Motor neuron (in vitro differentiated cells): ENCODE results near the gene REX1BD. TPM values are rescaled to one million over a fixed set of nuclear protein-coding genes. Genes with fewer than 3 reads are reported as not detected.

Experiments
- ATAC-seq, 8 experiments: fragments of 200-7000 bp; cut with Tn5 transposase; replicated peaks in 6 of 8; 2 replicates each; pipeline ENCODE4 v1.8.0; 2021; ENCODE audit warnings: mild to moderate bottlenecking in 8 of 8, moderate library complexity in 8 of 8
- H3K27ac ChIP-seq, 2 donors: fragments of 250-450 bp; sonication (Bioruptor Pico); 2 replicates each; pipeline ENCODE4 v1.9.0; 2021; ENCODE audit warnings: antibody characterized with exemption in 2 of 2, mild to moderate bottlenecking in 2 of 2, moderate library complexity in 1 of 2
- H3K4me1 ChIP-seq, 2 donors: fragments of 250-450 bp; sonication (Bioruptor Pico); replicated peaks in 1 of 2; 2 replicates each; pipeline ENCODE4 v1.6.1; 2021; ENCODE audit warnings: antibody characterized with exemption in 2 of 2, mild to moderate bottlenecking in 2 of 2, moderate library complexity in 1 of 2
- H3K4me3 ChIP-seq, 5 donors: fragments of 250-450 bp; sonication (Bioruptor Pico); 2 replicates each; pipeline ENCODE4 v1.9.0; 2021; ENCODE audit warnings: antibody characterized with exemption in 5 of 5, mild to moderate bottlenecking in 5 of 5, moderate library complexity in 4 of 5
- WGBS, 10 experiments: fragments of 450-650 bp; shearing (Covaris generic); methylation state at CpG; one replicate each; pipeline ENCODE4 v1.0.0; 2022; 5-methylcytosine and 5-hydroxymethylcytosine counted together
- in situ Hi-C, 9 experiments: fragments of 400-800 bp; cut with MboI; loops; one replicate each; pipeline ENCODE4 v1.15.0; 2021; ENCODE audit warnings: low sequenced_read_pairs in 9 of 9, low pct_unique_long_range_greater_than_20kb in 2 of 9; ENCODE audit not compliant: unreplicated experiment in 9 of 9
- total RNA-seq, 8 experiments: library from RNA; unstranded; fragments of 300-600 nt; gene quantifications; 2 replicates each; pipeline versions ENCODE4 v1.2.3 to v1.2.4, GENCODE V29; 2022

The REX1BD gene
- total RNA-seq, 8 experiments from 2014 or later: 39.5 to 76.6 (median 53.9) TPM

DNA sequence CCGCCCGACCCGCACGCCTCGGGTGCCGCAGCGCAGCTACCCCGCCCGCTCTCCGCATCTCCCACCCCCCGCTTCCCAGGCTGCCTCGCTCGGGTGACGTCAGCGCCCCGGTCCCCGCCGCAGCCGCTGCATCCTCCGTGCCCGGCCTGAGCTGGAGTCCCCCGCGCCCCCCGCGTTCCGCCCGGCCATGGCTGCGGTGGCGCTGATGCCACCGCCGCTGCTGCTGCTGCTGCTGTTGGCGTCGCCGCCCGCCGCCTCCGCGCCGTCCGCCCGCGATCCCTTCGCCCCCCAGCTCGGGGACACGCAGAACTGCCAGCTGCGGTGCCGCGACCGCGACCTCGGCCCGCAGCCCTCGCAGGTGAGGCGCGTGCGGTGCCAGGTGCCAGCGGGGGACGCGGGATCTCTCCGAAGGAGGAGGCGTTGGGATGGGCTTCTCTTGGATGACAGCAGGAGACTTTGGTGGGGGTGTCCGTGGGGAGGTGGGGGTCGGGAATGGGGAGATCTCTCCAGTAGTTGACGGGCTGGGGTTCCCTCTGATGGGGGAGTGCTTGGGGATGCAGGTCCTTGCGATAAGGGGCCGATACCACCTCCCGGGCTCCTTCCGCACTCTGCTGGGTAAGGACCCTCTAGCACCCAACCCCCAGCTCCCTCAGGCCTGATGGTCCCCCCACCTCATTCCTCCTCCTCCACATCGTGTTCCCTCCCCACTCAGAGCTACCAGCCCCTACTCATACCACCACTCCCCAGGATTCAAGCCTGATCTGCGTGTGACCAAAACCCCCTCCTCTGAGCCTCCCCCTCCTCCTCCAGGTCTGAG, 24.4 kb downstream of the REX1BD start, which contains the start of gene TMEM59L:
Gene TMEM59L, plus strand, starts transcription at position 99 of the 817 bp plus-strand sequence. Its CDS starts 89 bp downstream, at position 188.
- ATAC-seq: peak; percentile 17 to 83 (median 72)
- in situ Hi-C loops: no loop called here
- WGBS, 10 experiments: no CpG with 5 or more reads among the region's 70 CpGs
- Histone ChIP-seq H3K27ac (peak within 1 kb of the TSS; percentile 46 to 71), H3K4me3 (peak within 1 kb of the TSS; percentile 53 to 97 (median 73)), H3K4me1 (peaks cover 22 to 23% of the 10 kb centered on the region in 2 donors)

DNA sequence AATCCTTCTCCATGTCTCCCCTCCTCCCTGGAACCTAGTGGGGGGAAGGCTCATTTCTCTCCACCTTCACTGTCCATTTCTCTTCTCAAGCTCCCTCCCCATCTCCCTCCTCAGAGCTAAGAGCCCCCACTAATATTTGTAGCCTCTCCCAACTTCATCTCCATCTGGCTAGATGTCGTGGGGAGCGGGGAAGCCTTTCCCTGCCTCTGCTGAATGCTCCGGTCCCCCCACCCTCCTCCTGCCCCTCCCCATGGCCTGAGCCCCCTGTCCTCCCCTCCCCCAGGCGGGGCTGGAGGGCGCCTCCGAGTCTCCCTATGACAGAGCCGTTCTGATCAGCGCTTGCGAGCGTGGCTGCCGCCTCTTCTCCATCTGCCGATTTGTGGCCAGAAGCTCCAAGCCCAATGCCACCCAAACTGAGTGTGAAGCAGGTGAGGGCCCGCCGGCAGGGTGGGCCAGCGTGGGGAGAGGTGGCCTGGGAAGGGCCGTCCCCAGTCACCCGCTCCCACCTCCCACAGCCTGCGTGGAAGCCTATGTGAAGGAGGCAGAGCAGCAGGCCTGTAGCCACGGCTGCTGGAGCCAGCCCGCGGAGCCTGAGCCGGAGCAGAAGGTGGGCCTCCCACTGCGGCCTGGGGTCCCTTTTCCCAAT, 25.1 kb downstream of the REX1BD start:
- 0 to 60% (median 20%) methylated on average over 1 to 3 of the region's 23 CpGs; no CpG with 5 or more reads in 7 of the 10 experiments for WGBS, 10 experiments
- in situ Hi-C loops: no loop called here
- H3K27ac ChIP-seq: peak overlapping the region; percentile 46 to 71
- H3K4me1 ChIP-seq: peaks cover 22 to 23% of the 10 kb centered on the region in 2 donors
- H3K4me3 ChIP-seq: peak overlapping the region; percentile 53 to 97 (median 73)
- ATAC-seq: peak in 5 of 8 experiments; percentile 37 to 49 (median 42)

DNA sequence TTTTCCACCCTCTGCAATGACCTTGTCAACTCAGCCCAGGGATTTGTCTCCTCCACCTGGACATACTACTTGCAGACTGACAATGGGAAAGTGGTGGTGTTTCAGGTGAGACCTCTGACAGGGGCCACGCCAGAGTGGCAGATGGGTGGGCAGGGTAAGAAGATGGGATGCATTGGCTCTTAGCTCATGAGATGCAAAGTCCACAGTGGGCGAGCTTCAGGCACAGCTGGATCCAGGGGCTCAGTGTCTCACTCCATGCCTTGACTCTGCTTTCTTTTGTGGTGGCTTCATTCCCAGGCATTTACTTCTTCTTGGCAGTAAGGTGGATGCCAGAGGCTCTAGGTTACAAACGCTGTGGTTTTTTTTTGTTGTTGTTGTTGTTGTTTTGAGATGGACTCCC, 27.4 kb downstream of the REX1BD start:
- WGBS, 10 experiments: 17 to 80% (median 66%) methylated on average over 1 of the region's 3 CpGs; no CpG with 5 or more reads in 6 of the 10 experiments
- in situ Hi-C loops: no loop called here

DNA sequence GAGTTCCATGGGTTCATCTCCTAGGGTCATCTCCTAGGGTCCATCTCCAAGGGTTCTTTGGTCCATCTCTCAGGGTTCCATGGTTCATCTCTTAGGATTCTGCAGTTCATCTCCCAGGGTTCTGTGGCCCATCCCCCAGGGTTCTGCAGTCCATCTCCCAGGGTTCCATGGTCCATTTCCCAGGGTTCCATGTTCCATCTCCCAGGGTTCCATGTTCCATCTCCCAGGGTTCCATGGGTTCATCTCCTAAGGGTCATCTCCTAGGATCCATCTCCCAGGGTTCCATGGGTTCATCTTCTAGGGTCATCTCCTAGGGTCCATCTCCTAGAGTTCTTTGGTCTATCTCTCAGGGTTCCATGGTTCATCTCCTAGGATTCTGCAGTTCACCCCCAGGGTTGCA, 29.0 kb downstream of the REX1BD start:
- no peak overlapping the region for H3K27ac ChIP-seq
- H3K4me3 ChIP-seq: no peak overlapping the region
- ATAC-seq: no peak
- in situ Hi-C loops: no loop called here
- peaks cover 6 to 7% of the 10 kb centered on the region in 2 donors for H3K4me1 ChIP-seq

More for the DNA sequence above, 27.4 kb downstream of the REX1BD start:
- H3K4me3 ChIP-seq: no peak overlapping the region
- no peak overlapping the region for H3K27ac ChIP-seq
- ATAC-seq: no peak
- peaks cover 13 to 17% of the 10 kb centered on the region in 2 donors for H3K4me1 ChIP-seq

DNA sequence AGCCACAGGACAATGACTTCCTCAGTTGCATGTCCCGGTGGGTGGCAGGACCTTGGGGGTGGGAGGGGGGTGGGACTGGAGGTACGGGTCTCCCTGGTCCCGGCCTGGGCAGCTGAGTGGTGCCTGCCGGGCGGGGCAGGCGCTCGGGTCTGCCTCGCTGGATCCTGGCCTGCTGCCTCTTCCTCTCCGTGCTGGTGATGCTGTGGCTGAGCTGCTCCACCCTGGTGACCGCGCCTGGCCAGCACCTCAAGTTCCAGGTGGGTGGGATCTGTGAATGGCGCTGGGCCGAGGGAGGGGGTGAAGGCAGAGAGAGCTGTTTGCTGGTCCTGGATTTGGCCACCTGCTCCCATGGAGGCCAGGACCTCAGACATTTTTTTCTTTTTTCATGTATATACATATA, 29.6 kb downstream of the REX1BD start:
- peaks cover 6 to 7% of the 10 kb centered on the region in 2 donors for H3K4me1 ChIP-seq
- in situ Hi-C loops: no loop called here
- no peak overlapping the region for H3K27ac ChIP-seq
- ATAC-seq: no peak
- WGBS, 10 experiments: no CpG with 5 or more reads among the region's 13 CpGs
- no peak overlapping the region for H3K4me3 ChIP-seq

DNA sequence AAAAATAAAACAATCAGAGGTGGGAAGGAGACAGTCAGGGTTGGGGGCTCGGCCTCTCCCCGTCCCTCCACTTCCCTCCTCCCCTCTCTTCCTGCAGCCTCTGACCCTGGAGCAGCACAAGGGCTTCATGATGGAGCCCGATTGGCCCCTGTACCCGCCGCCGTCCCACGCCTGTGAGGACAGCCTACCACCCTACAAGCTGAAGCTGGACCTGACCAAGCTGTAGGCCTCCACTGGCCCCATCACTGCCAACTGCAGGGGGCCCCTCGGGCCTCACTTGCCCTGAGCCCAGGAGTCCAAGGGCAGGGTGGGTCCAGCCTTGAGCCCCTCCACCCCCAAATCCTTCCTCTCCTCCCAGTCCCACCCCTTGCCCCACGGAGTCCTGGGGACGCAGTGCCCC, 31.7 kb downstream of the REX1BD start:
- H3K4me1 ChIP-seq: no peaks in the 10 kb centered on the region
- H3K27ac ChIP-seq: no peak overlapping the region
- H3K4me3 ChIP-seq: no peak overlapping the region
- in situ Hi-C loops: no loop called here
- WGBS, 10 experiments: 80% methylated on average over 1 of the region's 10 CpGs; no CpG with 5 or more reads in 9 of the 10 experiments
- ATAC-seq: no peak

DNA sequence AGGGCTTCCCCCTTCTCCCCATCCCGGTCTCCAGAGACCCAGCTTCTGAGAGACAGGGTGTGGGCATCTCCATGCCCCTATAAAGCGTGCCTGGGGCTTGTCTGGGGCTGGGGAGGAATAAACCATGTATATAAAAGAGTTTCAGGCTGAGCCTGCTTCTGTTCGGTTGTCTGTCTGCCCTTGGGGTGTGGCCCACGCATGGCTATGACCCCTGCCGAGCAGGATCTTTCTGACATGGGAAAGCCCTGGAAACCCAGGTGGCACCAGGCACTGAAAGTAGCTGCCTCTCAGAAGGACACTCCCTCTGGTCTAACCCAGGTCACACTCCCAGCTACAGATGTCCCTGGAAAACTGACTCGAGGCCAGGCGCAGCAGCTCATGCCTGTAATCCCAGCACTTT, 32.3 kb downstream of the REX1BD start:
- ATAC-seq: peak in 3 of 8 experiments; percentile 16 to 62 (median 25)
- Histone ChIP-seq H3K4me1 (no peaks in the 10 kb centered on the region), H3K27ac (no peak overlapping the region), H3K4me3 (no peak overlapping the region)
- 23 to 87% (median 50%) methylated on average over 1 to 4 of the region's 7 CpGs; no CpG with 5 or more reads in 5 of the 10 experiments for WGBS, 10 experiments
- in situ Hi-C loops: no loop called here

DNA sequence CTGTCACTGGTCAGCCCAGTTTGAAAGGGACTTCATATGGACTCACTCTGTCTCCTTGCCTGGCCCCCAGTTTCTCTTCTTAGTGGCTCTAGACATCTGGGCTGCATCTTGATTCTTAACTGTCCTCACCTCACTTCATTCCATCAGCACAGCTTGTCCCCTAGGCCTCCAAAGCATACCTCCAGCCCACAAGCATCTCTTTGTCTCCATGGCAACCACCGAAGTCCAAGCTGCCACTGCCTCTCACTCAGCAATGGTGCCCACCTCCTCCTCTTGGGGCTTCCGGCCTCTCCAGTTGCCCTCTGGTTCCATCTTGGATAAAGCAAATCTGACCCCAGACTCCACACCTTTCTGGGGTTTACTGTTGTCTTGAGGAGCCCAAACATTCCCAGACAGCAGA, 38.3 kb downstream of the REX1BD start:
- WGBS, 10 experiments: 38 to 60% (median 43%) methylated on average over 1 to 2 of the region's 2 CpGs; no CpG with 5 or more reads in 7 of the 10 experiments
- no peak overlapping the region for H3K4me3 ChIP-seq
- peaks cover 9% of the 10 kb centered on the region in 2 donors for H3K4me1 ChIP-seq
- H3K27ac ChIP-seq: no peak overlapping the region
- ATAC-seq: peak in 3 of 8 experiments; percentile 34 to 56 (median 37)
- in situ Hi-C loops: no loop called here

DNA sequence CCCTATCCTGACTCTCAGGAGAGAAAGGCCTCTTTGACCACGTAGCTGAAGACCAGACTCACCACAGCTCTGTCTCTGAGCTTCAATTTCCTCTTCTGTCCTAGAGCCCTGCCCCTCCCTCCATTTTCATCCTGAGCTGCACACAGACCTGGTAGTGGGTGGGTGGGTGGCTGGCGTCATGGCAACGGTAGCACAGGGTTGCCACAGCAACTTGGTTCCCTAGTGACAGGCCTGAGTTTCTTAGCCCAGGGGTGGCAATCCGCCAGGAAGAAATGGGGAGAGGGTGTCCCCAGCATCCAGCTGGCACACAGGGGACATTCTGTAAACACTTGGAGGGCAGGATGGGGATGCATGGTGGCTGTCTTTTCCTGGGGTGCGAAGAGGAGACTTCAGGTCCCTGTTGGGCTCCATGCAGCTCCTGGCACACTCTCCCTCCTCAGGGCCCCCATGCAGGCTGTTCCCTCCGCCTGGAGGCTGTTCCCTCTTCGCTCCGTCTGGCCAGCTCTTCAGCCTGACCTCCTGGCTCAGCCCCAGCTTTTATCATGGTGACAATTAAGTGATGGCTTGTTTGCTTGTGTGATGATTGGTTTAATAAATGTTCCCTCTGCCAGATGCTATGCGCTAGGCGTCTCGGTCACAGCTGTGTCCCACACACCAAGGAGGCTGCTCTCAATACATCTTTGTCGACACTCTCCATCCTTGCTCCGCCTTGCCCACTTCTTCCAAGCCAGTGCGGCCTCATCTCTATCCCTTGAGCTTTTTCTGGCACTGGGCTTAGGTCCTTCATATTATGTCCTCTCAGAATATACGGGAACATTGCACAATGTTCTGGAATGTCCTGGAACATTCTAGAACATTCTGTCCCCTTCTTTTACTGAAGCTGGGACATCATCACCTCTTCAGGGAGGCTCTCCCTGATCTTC, 40.8 kb downstream of the REX1BD start:
- in situ Hi-C loops: no loop called here
- no peak overlapping the region for H3K27ac ChIP-seq
- H3K4me1 ChIP-seq: peaks cover 9% of the 10 kb centered on the region in 2 donors
- peak in 5 of 8 experiments; percentile 74 to 85 (median 80) for ATAC-seq
- H3K4me3 ChIP-seq: no peak overlapping the region
- WGBS, 10 experiments: 0 to 62% (median 40%) methylated on average over 1 to 5 of the region's 15 CpGs; no CpG with 5 or more reads in 3 of the 10 experiments

DNA sequence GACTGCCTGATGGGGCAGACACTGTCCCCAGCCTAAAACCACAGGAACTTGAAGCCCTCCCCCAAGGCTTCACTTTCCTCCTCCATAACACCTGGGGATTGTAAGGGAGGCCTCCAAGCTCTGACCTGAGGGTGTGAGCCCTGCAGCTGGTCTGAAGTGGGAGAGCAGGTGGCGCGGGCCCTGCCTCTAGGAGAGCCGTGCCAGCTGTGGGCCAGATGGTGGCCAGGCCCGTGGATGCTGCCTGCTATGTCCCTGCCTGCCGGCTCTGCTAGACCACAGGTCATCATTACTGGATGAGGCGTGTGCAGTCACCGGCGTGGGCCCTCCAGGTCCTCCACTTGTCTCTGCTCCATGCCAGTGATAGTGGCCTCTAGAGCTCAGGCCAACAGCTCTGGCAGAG, 44.7 kb downstream of the REX1BD start:
- Histone ChIP-seq H3K27ac (no peak overlapping the region), H3K4me3 (no peak overlapping the region), H3K4me1 (peaks cover 27 to 28% of the 10 kb centered on the region in 2 donors)
- WGBS, 10 experiments: 40% methylated on average over 3 of the region's 8 CpGs; no CpG with 5 or more reads in 9 of the 10 experiments
- ATAC-seq: no peak
- in situ Hi-C loops: no loop called here

DNA sequence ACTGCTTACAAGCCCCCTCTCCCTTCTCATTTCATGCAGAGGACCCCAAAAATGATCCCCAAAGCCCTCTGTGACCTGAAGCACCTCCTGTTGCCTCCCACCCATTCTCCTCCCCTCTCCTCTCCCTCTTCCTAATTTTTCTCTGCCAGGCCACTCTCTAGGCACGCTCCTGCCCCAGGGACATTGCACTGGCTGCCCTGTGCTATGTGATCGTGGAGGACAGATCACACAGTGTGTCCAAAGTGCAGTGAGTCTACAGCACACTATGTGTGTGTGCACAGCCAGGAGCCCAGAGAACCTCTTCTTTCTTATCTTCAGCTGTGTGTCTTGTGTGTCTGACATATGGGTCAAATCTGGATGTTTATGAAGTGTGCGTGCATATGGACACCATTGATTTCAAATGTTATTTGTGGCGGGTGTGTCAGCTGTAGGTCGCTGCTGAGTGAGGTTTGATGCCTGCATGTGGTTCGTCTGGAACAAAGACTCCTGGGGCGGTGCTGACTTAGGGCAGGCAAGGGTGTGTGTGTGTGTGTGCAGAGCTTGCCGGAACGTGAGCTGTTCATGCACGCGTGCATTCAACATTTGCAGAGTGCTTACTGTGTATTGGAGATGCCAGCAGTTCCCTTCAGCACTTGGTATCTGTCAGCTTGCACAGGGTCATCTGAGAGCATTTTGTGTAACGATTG, 46.2 kb downstream of the REX1BD start:
- in situ Hi-C loops: no loop called here
- H3K27ac ChIP-seq: no peak overlapping the region
- peaks cover 21 to 24% of the 10 kb centered on the region in 2 donors for H3K4me1 ChIP-seq
- H3K4me3 ChIP-seq: peak overlapping the region in 1 of 5 donors; percentile 10
- WGBS, 10 experiments: 18 to 67% (median 55%) methylated on average over 1 to 6 of the region's 12 CpGs; no CpG with 5 or more reads in 2 of the 10 experiments
- ATAC-seq: peak in 3 of 8 experiments; percentile 5 to 53 (median 50)

DNA sequence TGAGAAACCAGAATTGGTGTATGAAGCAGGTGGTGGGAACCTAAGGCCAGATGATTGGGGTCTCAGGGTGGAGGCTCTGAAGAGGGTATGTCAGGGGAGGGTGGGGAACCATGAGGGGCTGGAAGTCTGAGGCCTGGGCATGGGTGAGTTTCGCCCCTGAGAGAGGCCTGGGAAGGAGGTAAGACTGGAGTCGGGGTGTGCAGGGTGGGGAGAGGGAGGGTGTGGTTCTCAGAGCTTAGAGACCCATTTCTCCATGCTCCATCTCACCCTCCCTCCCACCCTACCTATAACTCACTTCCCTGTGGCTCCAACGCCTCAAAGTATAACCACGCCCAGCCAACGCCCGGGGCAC, 47.2 kb downstream of the REX1BD start:
- Histone ChIP-seq H3K27ac (no peak overlapping the region), H3K4me3 (peak overlapping the region; percentile 46 to 86 (median 74)), H3K4me1 (peaks cover 21% of the 10 kb centered on the region in 2 donors)
- in situ Hi-C loops: no loop called here
- no peak for ATAC-seq
- WGBS, 10 experiments: no CpG with 5 or more reads among the region's 6 CpGs
